WTC11 (cell line): Measurements from ENCODE around the gene GNS. TPM values are rescaled to one million over a fixed set of nuclear protein-coding genes. Genes with fewer than 3 reads are reported as not detected.

ENCODE experiments used
- ATAC-seq: fragments of 200-7000 bp; cut with Tn5 transposase; 2 replicates; pipeline ENCODE4 v1.10.0; 2021; ENCODE audit warnings: mild to moderate bottlenecking, moderate library complexity
- CTCF ChIA-PET: fragments of 300-600 bp; sonication (Branson Sonifier 250); formaldehyde crosslinking; loops from one replicate; lab custom pipeline; 2021; ENCODE audit warnings: antibody characterized with exemption; lab: Charles Lee
- POLR2A ChIA-PET: fragments of 350-600 bp; sonication (Branson Sonifier 250); formaldehyde crosslinking; loops from one replicate; lab custom pipeline; 2021; ENCODE audit warnings: antibody characterized with exemption; lab: Charles Lee
- DNase-seq: peaks from one replicate; pipeline ENCODE4 v3.0.0; 2021; ENCODE audit warnings: low spot score
- H3K27ac Mint-ChIP-seq: 2 replicates; pipeline ENCODE4 v1.8.0; 2021; ENCODE audit warnings: mixed read lengths
- H3K27me3 Mint-ChIP-seq: 2 replicates; pipeline ENCODE4 v1.8.0; 2021; ENCODE audit warnings: low read depth, mild to moderate bottlenecking, moderate library complexity, mixed read lengths
- H3K36me3 Mint-ChIP-seq: 2 replicates; pipeline ENCODE4 v1.8.0; 2021; ENCODE audit warnings: mixed read lengths
- H3K4me1 Mint-ChIP-seq: 2 replicates; pipeline ENCODE4 v1.8.0; 2022; ENCODE audit warnings: mixed read lengths
- H3K4me3 Mint-ChIP-seq: 2 replicates; pipeline ENCODE4 v1.8.0; 2021; ENCODE audit warnings: mild to moderate bottlenecking, moderate library complexity, mixed read lengths
- H3K9me3 Mint-ChIP-seq: 2 replicates; pipeline ENCODE4 v1.8.0; 2021; ENCODE audit warnings: mixed read lengths
- CBFB ChIP-seq: sonication (generic); formaldehyde crosslinking; IDR thresholded peaks from 2 replicates; pipeline ENCODE4 v1.8.1; 2022; ENCODE audit warnings: mild to moderate bottlenecking, low read depth, missing genetic modification reagents
- CREM ChIP-seq: sonication (generic); formaldehyde crosslinking; IDR thresholded peaks from 2 replicates; pipeline ENCODE4 v1.8.1; 2022; ENCODE audit warnings: mild to moderate bottlenecking, missing genetic modification reagents, moderate library complexity
- CTCF ChIP-seq: fragments of 200-600 bp; IDR thresholded peaks from 2 replicates; pipeline ENCODE4 v1.8.0; 2022; ENCODE audit warnings: antibody characterized with exemption
- E2F1 ChIP-seq: sonication (generic); formaldehyde crosslinking; IDR thresholded peaks from 2 replicates; pipeline ENCODE4 v1.8.0; 2022; ENCODE audit warnings: mild to moderate bottlenecking, missing genetic modification reagents
- EMX1 ChIP-seq: fragments of 250-450 bp; sonication (Bioruptor Pico); IDR thresholded peaks from 2 replicates; pipeline ENCODE4 v1.8.0; 2021; ENCODE audit warnings: mild to moderate bottlenecking
- FOXK1 ChIP-seq: sonication (generic); formaldehyde crosslinking; IDR thresholded peaks from 2 replicates; pipeline ENCODE4 v1.8.0; 2022; ENCODE audit warnings: mild to moderate bottlenecking, moderate library complexity, missing genetic modification reagents
- HMGXB4 ChIP-seq: sonication (generic); formaldehyde crosslinking; IDR thresholded peaks from 2 replicates; pipeline ENCODE4 v1.8.1; 2023; ENCODE audit warnings: mild to moderate bottlenecking, moderate library complexity, missing genetic modification reagents
- JAZF1 ChIP-seq: fragments of 250-450 bp; sonication (Bioruptor Pico); IDR thresholded peaks from 2 replicates; pipeline ENCODE4 v1.9.0; 2021; ENCODE audit warnings: moderate library complexity, mild to moderate bottlenecking, inconsistent platforms
- MXD4 ChIP-seq: fragments of 250-450 bp; sonication (Bioruptor Pico); IDR thresholded peaks from 2 replicates; pipeline ENCODE4 v1.8.0; 2021; ENCODE audit warnings: mild to moderate bottlenecking, moderate library complexity, borderline replicate concordance
- NFATC4 ChIP-seq: fragments of 250-450 bp; sonication (Bioruptor Pico); IDR thresholded peaks from 2 replicates; pipeline ENCODE4 v1.9.0; 2021; ENCODE audit warnings: mild to moderate bottlenecking
- STAT6 ChIP-seq: sonication (generic); formaldehyde crosslinking; conservative IDR thresholded peaks from 2 replicates; pipeline ENCODE4 v1.8.1; 2023; ENCODE audit warnings: mild to moderate bottlenecking, low read depth, missing genetic modification reagents, moderate library complexity
- TEAD4 ChIP-seq: sonication (generic); formaldehyde crosslinking; IDR thresholded peaks from 2 replicates; pipeline ENCODE4 v1.8.0; 2022; ENCODE audit warnings: mild to moderate bottlenecking, missing genetic modification reagents
- TP53 ChIP-seq: sonication (generic); formaldehyde crosslinking; IDR thresholded peaks from 2 replicates; pipeline ENCODE4 v1.8.1; 2023; ENCODE audit warnings: mild to moderate bottlenecking, missing genetic modification reagents
- USF2 ChIP-seq: sonication (generic); formaldehyde crosslinking; IDR thresholded peaks from 2 replicates; pipeline ENCODE4 v1.8.1; 2023; ENCODE audit warnings: mild to moderate bottlenecking, missing genetic modification reagents, moderate library complexity
- ZNF396 ChIP-seq: fragments of 250-450 bp; sonication (Bioruptor Pico); IDR thresholded peaks from 2 replicates; pipeline ENCODE4 v1.8.0; 2021; ENCODE audit warnings: mild to moderate bottlenecking, moderate library complexity, borderline replicate concordance
- ZNF423 ChIP-seq: fragments of 250-450 bp; sonication (Bioruptor Pico); IDR thresholded peaks from 2 replicates; pipeline ENCODE4 v2.1.2; 2022; ENCODE audit warnings: mild to moderate bottlenecking, moderate library complexity
- ZNF671 ChIP-seq: fragments of 250-450 bp; sonication (Bioruptor Pico); IDR thresholded peaks from 2 replicates; pipeline ENCODE4 v1.8.0; 2021; ENCODE audit warnings: mild to moderate bottlenecking
- total RNA-seq: library from RNA; stranded (reverse); gene quantifications from 3 replicates; pipeline ENCODE4 v1.2.3, GENCODE V29; 2021

The GNS gene
- total RNA-seq, 1 experiment from 2014 or later, result 24.7 TPM

- TF ChIP-seq E2F1 (CRISPR knock-in tag) (no peak), ZNF671 (CRISPR knock-in tag) (no peak), USF2 (CRISPR knock-in tag) (no peak), FOXK1 (CRISPR knock-in tag) (no peak), ZNF423 (CRISPR knock-in tag) (no peak), NFATC4 (no peak), TP53 (no peak), HMGXB4 (CRISPR knock-in tag) (no peak), CBFB (no peak), MXD4 (no peak), EMX1 (CRISPR knock-in tag) (no peak)
- TF ChIP-seq, all 79 proteins: peak for 0
Measured at GRCh38 chr12:64672925-64673409, 86.2 kb downstream of the GNS start (continued).

- no peak overlapping the region for H3K4me3 Mint-ChIP-seq
Measured at GRCh38 chr12:64671681-64672080, 87.5 kb downstream of the GNS start.

More at GRCh38 chr12:64671681-64672080, 87.5 kb downstream of the GNS start:
- ChIA-PET CTCF (interaction anchor here (2.3 kb wide), 1 partner anchor 26 kb away, joined by 7 read pairs; no protein-coding TSS in a partner anchor), POLR2A (no interaction called here)
- no peaks in the 10 kb centered on the region for H3K9me3 Mint-ChIP-seq
- H3K27me3 Mint-ChIP-seq, result no peaks in the 10 kb centered on the region
- peak overlapping the region; percentile 8; the same call in 1 of the 2 replicates for H3K27ac Mint-ChIP-seq
- DNase-seq (no peak), ATAC-seq (no peak)
- no peak for TF ChIP-seq CTCF
- no peak for TF ChIP-seq CREM (CRISPR knock-in tag)
- no peak for TF ChIP-seq ZNF396 (CRISPR knock-in tag)
- TF ChIP-seq JAZF1 (CRISPR knock-in tag), result no peak
- no peak for TF ChIP-seq STAT6 (CRISPR knock-in tag)
- TF ChIP-seq TEAD4 (CRISPR knock-in tag), result no peak
- H3K4me1 Mint-ChIP-seq, result peaks cover 79% of the 10 kb centered on the region
- no peaks in the 10 kb centered on the region for H3K36me3 Mint-ChIP-seq
